AG10803 (cell line): ENCODE data around the gene TBC1D8.

Source experiments
- DNase-seq: peaks from one replicate; pipeline ENCODE4 v3.0.0; 2010; ENCODE audit warnings: low read depth
- H3K4me3 ChIP-seq: 2 replicates; pipeline ENCODE4 v1.5.1; 2011; ENCODE audit warnings: mild to moderate bottlenecking, low read length, control low read depth
- TF ChIP-seq, protein P1 (sequence below): conservative IDR thresholded peaks from 2 replicates; pipeline ENCODE4 v1.5.1; 2011; ENCODE audit warnings: mild to moderate bottlenecking, low read length, control low read depth, inconsistent platforms

TBC1D8 gene

DNA sequence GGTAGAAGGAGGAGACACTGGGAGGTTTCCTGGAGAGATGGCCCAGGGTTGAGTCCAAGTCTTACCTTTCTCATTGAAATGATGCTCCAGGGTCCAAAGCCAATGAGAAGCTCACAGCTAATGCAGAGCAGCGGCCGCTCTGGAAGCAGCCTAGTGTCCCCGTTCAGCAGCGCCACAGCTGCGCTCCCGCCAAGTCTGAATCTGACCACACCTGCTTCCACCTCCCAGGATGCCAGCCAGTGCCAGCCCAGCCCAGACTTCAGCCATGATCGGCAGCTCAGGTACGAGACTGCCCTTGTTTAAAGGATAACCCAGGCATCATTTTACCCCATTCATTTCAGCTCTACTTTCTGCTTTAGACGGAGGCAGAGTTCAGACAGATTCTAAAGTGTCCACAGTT lies 161.0 kb downstream of the TBC1D8 start:
- DNase-seq: no peak
- no peak overlapping the region for H3K4me3 ChIP-seq
- TF ChIP-seq, protein P1, sequence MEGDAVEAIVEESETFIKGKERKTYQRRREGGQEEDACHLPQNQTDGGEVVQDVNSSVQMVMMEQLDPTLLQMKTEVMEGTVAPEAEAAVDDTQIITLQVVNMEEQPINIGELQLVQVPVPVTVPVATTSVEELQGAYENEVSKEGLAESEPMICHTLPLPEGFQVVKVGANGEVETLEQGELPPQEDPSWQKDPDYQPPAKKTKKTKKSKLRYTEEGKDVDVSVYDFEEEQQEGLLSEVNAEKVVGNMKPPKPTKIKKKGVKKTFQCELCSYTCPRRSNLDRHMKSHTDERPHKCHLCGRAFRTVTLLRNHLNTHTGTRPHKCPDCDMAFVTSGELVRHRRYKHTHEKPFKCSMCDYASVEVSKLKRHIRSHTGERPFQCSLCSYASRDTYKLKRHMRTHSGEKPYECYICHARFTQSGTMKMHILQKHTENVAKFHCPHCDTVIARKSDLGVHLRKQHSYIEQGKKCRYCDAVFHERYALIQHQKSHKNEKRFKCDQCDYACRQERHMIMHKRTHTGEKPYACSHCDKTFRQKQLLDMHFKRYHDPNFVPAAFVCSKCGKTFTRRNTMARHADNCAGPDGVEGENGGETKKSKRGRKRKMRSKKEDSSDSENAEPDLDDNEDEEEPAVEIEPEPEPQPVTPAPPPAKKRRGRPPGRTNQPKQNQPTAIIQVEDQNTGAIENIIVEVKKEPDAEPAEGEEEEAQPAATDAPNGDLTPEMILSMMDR: no peak

GRCh38 chr2:100989666-100990065 lies 161.5 kb downstream of the TBC1D8 start:
- H3K4me3 ChIP-seq: no peak overlapping the region
- TF ChIP-seq, protein P1: no peak
- DNase-seq: no peak

DNA sequence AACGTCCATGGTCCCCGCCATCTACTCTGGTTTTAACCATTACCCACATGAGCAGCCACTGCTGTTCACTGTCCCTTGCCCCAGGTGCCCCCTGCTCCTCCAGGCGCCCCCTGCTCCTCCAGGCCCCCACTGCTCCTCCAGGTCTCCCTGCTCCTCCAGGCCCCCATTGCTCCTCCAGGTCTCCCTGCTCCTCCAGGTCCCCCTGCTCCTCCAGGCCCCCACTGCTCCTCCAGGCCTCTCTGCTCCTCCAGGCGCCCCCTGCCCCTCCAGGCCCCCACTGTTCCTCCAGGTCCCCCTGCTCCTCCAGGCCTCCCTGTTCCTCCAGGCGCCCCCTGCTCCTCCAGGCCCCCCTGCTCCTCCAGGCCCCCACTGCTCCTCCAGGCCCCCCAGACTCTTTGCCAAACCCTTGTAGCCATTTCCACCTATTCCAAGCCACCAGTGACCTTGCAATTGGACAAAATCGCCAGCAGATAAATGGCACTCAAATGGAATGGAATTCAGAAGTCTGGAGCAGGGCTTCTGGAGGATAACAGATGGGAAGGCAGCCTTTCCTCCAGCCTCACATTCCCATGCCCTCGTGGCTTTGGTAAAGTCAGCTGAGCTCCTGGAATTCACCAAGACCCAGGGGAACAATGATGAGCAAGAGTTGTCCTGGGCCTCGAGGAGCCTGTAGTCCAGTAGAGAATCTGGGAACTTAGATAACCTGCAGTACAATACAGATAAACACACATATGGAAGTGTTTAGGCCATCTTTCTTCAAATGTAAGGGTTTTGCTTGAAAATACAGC lies 162.4 kb downstream of the TBC1D8 start:
- TF ChIP-seq, protein P1: no peak
- H3K4me3 ChIP-seq: no peak overlapping the region
- DNase-seq: peak; percentile 76

DNA sequence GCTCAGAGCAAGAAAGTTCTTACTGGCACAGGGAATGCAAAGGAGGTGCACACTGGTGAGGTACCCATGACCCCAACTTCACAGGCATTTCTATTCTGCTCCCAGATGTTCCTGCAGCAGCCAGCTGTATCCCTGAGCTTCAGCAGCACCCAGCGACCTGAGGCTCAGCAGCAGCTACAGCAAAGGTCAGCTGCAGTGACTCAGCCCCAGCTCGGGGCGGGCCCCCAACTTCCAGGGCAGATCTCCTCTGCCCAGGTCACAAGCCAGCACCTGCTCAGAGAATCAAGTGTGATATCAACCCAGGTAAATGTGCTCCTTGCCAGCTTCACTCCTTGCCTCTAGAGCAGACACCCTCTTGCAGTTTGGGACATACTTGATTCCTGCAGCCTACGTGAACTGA lies 163.2 kb downstream of the TBC1D8 start:
- TF ChIP-seq, protein P1: no peak
- H3K4me3 ChIP-seq: no peak overlapping the region
- no peak for DNase-seq

- TF ChIP-seq, protein P1: no peak
- no peak overlapping the region for H3K4me3 ChIP-seq
- no peak for DNase-seq
Observed at GRCh38 chr2:100987536-100987935, 163.6 kb downstream of the TBC1D8 start.

DNA sequence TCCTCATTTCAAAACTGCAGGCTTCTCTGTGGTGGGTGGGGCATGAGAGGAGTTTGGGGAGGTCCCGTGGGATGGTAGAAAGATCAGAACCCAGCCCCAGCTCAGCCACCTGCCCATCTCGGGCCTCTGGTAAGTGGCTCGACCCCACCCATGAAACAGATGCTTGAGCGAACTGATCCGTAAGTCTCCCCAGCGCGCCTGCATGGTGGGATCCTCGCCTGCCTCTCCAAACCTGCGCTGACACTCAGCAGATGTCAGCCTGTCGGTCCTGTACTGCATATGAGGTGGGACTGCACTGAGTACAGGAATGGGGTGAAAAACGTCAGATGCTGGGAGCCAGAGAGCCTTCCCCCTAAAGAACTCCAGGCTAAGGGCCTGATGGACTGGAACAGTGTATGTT lies 165.0 kb downstream of the TBC1D8 start:
- H3K4me3 ChIP-seq: no peak overlapping the region
- TF ChIP-seq, protein P1: no peak
- DNase-seq: no peak

DNA sequence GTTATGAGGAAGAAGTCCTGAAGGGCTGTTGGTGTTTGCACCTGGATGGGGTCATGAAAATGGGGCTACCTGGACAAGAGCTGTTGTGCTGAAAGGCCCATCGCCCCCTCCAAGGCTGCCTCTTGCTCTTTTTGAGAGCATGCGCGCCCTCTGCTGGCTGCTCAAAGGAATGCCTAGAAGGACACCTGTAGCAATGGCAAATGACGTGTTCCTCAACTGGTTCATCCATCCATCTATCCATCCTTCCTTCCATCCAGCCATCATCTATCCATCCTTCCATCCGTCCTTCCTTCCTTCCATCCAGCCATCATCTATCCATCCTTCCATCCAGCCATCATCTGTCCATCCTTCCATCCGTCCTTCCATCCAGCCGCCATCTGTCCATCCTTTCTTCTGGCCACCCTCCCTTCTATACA lies 166.3 kb downstream of the TBC1D8 start:
- no peak overlapping the region for H3K4me3 ChIP-seq
- TF ChIP-seq, protein P1: peak; percentile 97
- DNase-seq: peak; percentile 65
